IPS DF 4.7 (cell line): ENCODE results near the gene LAPTM5.
"Not testable (repeated sequence)": the region's sequence is repeated elsewhere in the genome, so short reads cannot be mapped to it uniquely, and the experiment has no call there.

Experiments
- DNase-seq: peaks from one replicate; pipeline ENCODE4 v3.0.0-alpha.2; 2013; ENCODE audit warnings: low spot score; ENCODE audit errors: extremely low read depth

The LAPTM5 gene

DNA sequence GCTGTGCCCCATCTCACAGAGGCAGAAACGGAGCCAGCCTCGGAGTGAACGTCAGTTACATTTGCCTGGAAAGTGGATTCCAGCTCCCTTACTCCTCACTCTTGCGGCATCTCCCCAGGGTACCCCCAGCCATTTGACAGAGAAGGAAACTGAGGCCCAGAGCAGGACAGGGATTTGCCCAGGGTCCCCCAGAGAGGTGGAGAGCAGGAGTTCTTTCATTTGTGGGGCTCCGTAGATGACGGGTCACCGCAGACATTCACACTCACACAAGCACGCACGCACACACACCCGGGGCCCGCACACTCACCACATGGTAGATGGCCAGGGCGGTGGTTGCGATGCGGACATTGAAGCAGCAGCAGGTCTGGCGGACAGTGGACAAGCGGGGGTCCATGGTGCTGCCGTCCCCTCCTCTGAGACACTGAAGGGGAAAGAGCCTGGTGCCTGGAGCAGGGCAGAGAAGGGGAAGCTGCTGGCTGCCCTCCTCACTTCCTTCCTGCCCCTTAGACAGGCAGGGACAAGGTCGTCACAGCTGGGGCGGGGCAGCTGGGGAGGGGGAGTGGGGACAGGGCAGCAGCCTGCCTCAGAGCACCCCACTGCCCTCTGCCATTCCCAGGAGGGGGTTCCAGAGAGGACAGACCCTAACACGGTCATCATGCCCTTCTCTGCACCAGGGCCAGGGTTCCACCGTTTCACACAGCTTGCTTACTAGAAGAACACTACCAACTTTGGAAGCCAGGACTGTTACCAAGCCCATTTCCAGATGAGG, at the start of gene LAPTM5:
Gene LAPTM5 (minus strand): TSS at position 423 of the 769 bp plus-strand sequence. CDS start 29 bp downstream, at position 394.
- no peak for DNase-seq

GRCh38 chr1:30806381-30807317, 49.1 kb upstream of the LAPTM5 start:
- DNase-seq, result no peak

DNA sequence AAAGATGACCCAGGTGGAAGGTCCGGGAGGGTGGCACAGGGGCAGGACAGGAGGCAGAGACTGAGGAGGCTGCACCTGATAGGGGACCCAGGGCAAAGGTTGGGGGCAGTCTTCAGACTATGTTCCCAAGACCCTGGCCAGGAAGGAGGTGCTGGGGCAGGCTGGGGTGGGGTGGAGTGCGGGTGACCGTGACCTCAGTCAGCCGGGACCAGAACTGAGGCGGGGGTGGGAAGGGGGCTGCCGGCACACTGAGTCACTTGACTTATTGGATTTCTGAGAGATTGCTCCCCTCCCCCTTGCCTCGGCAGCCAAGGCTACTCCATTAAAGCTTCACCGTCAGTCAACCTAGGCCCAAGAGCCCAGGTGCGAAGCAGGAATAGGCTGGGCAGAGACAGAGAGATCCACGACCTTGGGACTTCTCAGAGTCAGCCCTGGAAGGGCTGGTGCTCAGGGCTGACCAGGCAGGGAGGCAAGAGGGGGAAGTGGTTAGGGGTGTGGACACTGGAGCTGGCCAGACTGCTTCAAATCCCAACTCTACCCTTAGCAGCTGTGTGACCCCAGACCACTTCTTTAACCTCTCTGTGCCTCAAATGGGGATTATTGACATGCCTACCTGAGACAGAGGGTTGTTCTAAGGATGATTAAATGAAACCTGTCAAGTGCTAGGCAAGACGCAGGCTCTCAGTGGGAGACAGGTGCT, 47.9 kb upstream of the LAPTM5 start:
- no peak for DNase-seq

- no peak for DNase-seq
Observed at GRCh38 chr1:30804822-30805221, 47.2 kb upstream of the LAPTM5 start.

DNA sequence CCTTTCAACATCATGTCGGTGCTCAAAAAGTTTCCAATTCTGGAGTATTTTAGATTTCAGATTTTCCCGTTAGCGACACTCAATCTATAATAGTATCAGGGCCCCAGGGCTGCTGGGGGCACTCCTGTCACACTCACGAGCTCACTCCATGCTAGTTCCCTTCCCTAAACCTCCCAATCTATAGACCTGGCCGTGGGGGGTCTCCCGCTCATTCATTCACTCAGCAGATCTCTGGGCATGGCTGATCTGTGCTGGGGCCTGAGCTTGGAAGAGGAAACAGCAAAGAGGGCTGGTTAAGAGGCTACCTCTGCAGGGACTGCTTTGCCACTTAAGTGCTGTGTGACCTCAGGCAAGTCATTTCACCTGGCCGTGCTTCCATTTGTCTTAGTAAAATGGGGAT, 46.8 kb upstream of the LAPTM5 start:
- no peak for DNase-seq

- no peak for DNase-seq
Observed at GRCh38 chr1:30803562-30803961, 46.0 kb upstream of the LAPTM5 start.

- no peak for DNase-seq
Observed at GRCh38 chr1:30801771-30802198, 44.2 kb upstream of the LAPTM5 start.

GRCh38 chr1:30799233-30799511, 41.6 kb upstream of the LAPTM5 start:
- no peak for DNase-seq

DNA sequence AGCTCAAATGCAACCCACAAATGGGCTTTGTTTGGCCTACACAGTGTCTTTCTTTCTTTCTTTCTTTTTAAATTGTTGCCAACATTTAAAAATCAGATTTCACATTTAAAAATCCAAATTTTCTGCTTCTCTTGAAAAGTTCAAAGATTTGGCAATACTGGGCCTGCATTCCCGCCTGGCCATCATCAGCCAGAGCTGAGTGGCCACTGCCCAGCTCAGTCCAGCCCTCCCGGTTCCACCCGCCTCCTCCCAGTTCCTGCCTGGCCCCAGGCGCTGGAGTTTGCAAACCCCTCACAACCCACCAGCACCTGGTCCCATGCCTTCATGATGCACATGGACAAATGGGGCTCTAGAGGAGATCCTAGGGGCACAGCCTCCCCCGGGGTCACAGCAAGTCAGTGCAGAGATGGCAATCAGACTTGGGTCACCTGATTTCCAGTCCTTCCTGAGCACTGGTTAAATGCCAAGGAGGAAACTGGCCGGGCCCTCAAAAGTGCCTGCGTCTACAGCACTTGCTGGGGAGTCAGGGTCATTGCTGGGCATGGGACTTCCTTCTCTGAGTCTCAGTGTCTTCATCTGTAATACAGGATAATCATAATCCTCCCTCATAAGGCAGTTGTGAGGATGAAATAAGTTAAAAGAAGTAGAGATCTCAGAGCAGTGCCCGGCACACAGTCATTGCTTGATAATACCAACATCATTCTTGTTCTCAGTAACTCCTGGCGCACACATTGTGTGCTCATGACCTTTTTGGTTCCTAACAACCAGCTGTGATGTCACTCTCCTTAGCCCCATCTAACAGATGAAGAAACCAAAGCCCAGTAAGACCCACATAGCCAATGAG, 41.0 kb upstream of the LAPTM5 start:
- DNase-seq, result no peak

- DNase-seq, result no peak
Observed at GRCh38 chr1:30795026-30795425, 37.5 kb upstream of the LAPTM5 start.

DNA sequence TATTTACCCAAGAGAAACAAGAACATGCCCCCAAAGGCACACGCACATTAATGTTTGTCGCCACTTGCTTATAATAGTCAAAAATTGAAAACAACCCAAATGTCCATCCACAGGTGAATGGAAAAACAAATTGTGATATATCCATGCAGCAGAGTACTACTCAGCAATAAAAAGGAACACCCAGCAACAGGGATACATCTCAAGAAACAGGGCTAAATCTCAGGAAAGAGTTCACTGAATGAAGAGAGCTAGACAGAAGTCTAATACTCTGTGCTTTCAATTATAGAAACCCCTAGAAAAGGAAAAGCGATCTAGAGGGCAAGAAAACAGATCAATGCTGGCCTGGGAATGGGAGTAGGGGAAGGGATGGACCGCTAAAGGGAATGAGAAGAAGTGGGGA, 36.7 kb upstream of the LAPTM5 start:
- no peak for DNase-seq

DNA sequence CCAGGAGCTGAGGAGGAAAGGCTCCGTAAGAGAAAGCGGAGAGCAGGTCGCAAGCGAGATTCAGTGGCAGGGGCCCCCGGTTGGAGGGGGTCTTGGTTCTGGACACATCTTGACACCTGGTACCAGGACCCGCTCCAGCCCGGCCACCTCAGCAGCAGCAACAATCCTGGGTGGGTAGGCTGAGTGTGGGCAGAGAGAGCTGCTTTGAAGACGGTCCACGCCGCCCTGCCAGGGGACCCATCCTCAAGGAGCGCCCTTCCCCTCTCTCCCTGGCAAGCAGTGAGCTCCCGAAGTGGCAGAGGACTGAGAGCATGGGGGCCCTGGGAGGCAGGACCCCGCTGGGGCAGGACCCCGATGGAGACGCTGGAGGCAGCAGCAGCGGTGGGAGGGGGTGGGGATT, 35.6 kb upstream of the LAPTM5 start:
- DNase-seq, result no peak

- DNase-seq, result no peak
Observed at GRCh38 chr1:30791868-30792267, 34.3 kb upstream of the LAPTM5 start.

GRCh38 chr1:30790850-30791778, 33.5 kb upstream of the LAPTM5 start:
- no peak for DNase-seq

DNA sequence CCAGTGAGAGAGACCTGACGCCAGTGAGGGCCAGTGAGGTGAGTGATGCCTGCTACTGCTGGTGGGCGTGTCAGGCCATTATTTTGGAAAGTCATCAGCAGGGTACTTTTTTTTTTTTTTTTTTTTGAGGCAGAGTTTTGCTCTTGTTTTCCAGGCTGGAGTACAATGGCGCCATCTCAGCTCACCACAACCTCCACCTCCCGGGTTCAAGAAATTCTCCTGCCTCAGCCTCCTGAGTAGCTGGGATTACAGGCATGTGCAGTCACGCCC, 32.6 kb upstream of the LAPTM5 start:
- DNase-seq, result not testable (repeated sequence)

DNA sequence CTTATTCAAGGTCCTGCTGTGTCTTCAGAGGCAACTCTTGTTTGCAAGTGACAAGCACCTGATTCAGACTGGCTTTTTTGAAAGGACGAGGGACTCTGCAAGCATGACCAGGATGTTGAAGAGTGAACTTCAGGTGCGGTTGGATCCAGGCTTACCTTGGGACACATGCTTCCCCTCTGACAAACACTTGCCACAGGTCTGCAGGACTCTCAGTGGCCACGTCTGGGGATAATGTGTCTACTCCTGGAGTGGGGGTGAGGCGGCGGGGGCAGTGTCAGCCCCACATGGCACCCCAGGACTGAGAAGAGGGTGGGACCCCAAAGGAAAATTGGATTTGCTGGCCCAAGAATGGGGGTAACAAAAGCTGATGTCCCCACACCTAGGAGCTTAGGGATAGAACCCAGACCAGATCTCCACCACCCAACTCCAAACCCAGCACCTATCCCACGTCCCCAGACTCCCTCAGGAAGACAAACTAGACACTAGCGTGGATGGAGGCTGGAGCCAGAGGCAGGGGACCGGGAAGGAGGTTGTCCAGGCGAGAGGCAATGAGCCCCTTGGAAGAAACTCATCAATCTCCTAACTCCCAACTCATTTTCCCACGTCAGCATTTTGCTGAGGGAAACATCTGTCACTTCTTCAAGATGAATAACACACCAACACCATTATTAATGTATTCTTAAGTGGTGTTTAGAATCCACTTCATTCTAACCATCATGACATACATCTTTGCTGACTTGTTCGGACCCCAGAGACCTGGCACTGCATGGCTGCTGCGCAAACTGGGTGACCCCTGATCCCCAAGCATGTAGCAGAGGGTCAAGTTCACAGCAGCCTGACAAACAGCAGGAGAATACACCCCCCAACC, 32.0 kb upstream of the LAPTM5 start:
- no peak for DNase-seq

DNA sequence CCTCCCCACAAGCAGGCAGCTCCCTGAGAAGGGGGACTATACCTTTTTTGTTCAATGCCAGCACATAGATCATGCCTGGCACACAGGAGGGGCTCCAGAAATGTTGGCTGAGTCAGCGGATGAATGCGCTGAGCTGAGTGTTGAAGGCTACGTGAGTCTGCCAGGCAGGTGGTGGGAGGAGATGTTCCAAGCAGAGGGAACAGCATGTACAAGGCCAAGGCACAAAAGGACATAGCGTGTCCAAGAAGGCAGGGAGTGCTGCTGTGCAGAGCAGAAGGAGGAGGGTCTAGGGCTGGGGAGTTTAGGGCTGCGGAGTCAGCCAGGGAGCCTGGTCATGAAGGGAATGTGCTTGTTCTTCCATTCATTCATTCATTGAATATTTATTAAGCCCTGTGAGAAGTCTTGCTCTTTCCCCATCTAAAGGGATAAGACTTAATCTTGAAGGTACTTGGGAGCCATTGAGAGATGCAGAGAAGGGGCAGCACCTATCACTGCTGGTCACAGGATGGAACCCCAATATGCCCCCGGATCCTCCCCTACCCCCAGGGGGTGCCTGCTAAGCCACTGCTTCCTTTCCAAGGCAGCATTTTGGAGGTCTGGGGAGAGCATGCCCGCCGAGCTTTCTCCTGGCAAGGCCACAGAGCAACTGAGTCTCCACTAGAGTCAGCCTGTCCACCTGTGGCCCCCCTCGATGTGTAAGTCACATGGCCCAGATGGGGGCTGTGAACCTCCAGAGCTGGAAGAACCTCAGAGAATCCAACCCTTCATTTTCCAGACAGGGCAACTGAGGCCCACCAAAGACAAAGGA, 31.2 kb upstream of the LAPTM5 start:
- no peak for DNase-seq

DNA sequence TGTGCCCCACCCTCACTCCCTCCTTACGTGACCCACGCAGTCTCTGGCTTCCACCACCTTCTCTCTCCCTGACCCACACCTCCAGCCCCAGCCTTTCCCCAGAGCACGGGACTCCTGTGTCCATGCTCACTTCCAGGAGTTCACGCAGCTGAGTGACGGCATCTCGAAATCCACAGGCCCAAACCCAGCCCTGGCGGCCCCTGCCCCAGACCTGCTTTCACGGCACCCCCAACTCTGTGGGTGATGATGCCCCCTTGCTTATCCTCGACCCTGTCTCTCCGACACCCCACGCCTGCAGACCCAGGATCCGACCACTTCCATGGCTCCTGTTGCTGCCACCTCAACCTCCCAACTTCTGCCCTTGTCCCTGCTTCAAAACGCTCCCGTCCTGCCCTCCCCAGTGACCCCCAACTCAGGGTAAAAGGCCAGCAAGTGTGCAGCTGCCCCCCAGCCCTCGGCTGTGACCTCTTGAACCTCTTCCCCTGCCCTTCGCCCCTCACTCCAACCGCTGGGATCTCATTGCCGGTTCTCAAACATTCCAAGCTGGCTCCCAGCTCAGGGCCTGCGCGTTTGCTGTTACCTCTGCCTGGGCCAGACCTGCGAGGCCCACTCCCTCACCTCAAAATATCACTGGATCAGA, 30.4 kb upstream of the LAPTM5 start:
- no peak for DNase-seq
